GM12878 (cell line): ENCODE measurements around the gene ZNF385D. TPM values are rescaled to one million over a fixed set of nuclear protein-coding genes. Genes with fewer than 3 reads are reported as not detected.

Experiments
- ATAC-seq: fragments of 200-7000 bp; cut with Tn5 transposase; 3 replicates; pipeline ENCODE4 v1.9.1; 2020; ENCODE audit warnings: mild to moderate bottlenecking, moderate library complexity
- BruUV-seq: library from RNA; stranded (reverse); fragments of 400-500 nt; replicated peaks from 2 replicates; lab custom pipeline; 2021; lab: Mats Ljungman, UMichigan
- CTCF ChIA-PET: fragments of 300-600 bp; sonication (Branson Sonifier 250); formaldehyde crosslinking; extraction: SDS; loops from one replicate; lab custom pipeline; 2021; ENCODE audit warnings: inconsistent platforms; lab: Yijun Ruan, JAX
- POLR2A ChIA-PET: fragments of 350-600 bp; formaldehyde crosslinking; extraction: SDS; loops from one replicate; lab custom pipeline; 2021; ENCODE audit warnings: inconsistent platforms; lab: Charles Lee
- RAD21 ChIA-PET: fragments of 300-600 bp; sonication (Branson Sonifier 250); formaldehyde crosslinking; loops from one replicate; lab custom pipeline; 2023; ENCODE audit warnings: antibody characterized with exemption; ENCODE audit not compliant: unreplicated experiment; lab: Charles Lee
- SMC1A ChIA-PET: fragments of 300-600 bp; sonication (Branson Sonifier 250); formaldehyde crosslinking; loops from one replicate; lab custom pipeline; 2023; ENCODE audit not compliant: unreplicated experiment, uncharacterized antibody; lab: Charles Lee
- DNase-seq: peaks from one replicate; pipeline ENCODE4 v3.0.0-alpha.2; 2011; ENCODE audit warnings: low read depth, low spot score
- FAIRE-seq: peaks from 3 replicates; lab custom pipeline; 2011; peaks lifted over from hg19 to GRCh38; lab: Jason Lieb, UNC
- H2AFZ ChIP-seq: 2 replicates; pipeline ENCODE4 v1.6.0; 2011; ENCODE audit warnings: low read depth, low read length, control low read depth; ENCODE audit not compliant: control insufficient read depth
- H3K27ac ChIP-seq: 2 replicates; pipeline ENCODE4 v1.5.1; 2011; ENCODE audit warnings: control low read depth; ENCODE audit not compliant: control insufficient read depth, insufficient read depth
- H3K27me3 ChIP-seq, 2 experiments: replicated peaks in 1 of 2; 2 replicates each; pipeline versions ENCODE4 v1.6.0 to v1.6.1; 2011; ENCODE audit warnings: low read length in 1 of 2; ENCODE audit not compliant: control insufficient read depth in 2 of 2, insufficient read depth in 2 of 2
- H3K36me3 ChIP-seq, 2 experiments: 2 replicates each; pipeline ENCODE4 v1.5.1; 2011; ENCODE audit warnings: low read length in 1 of 2; ENCODE audit not compliant: control insufficient read depth in 2 of 2, insufficient read depth in 2 of 2
- H3K4me1 ChIP-seq: 2 replicates; pipeline ENCODE4 v1.6.1; 2011; ENCODE audit warnings: mild to moderate bottlenecking, low read length, moderate library complexity, mixed read lengths; ENCODE audit not compliant: control insufficient read depth, insufficient read depth
- H3K4me2 ChIP-seq: 2 replicates; pipeline ENCODE4 v1.6.0; 2011; ENCODE audit warnings: control low read depth; ENCODE audit not compliant: control insufficient read depth, insufficient read depth
- H3K4me3 ChIP-seq: fragments of 200-600 bp; sonication (generic); 2 replicates; pipeline ENCODE4 v1.5.1; 2016
- H3K79me2 ChIP-seq: 2 replicates; pipeline ENCODE4 v1.6.0; 2011; ENCODE audit warnings: low read length; ENCODE audit not compliant: control insufficient read depth, insufficient read depth
- H3K9ac ChIP-seq: 2 replicates; pipeline ENCODE4 v1.8.0; 2011; ENCODE audit warnings: low read length, control low read depth, mixed read lengths; ENCODE audit not compliant: control insufficient read depth, insufficient read depth
- H3K9me3 ChIP-seq: replicated peaks from 3 replicates; pipeline ENCODE4 v1.5.1; 2011; ENCODE audit warnings: mild to moderate bottlenecking, low read length; ENCODE audit not compliant: control insufficient read depth, insufficient read depth
- H4K20me1 ChIP-seq: 2 replicates; pipeline ENCODE4 v1.6.0; 2011; ENCODE audit not compliant: control insufficient read depth, insufficient read depth
- ATF7 ChIP-seq: fragments of 450-650 bp; IDR thresholded peaks from 2 replicates; pipeline ENCODE4 v1.6.1; 2016; ENCODE audit warnings: low read depth, mild to moderate bottlenecking
- CBX3 ChIP-seq: fragments of 200-600 bp; sonication (generic); IDR thresholded peaks from 2 replicates; pipeline ENCODE4 v1.6.1; 2016; ENCODE audit warnings: low read depth, borderline replicate concordance
- CREB1 ChIP-seq: IDR thresholded peaks from 2 replicates; pipeline ENCODE4 v1.6.1; 2012; ENCODE audit warnings: low read depth, mild to moderate bottlenecking, inconsistent platforms
- EGR1 ChIP-seq, 2 experiments: IDR thresholded peaks; 1 replicate in 1 of 2; 2 replicates in 1 of 2; pipeline ENCODE4 v1.6.1; 2011 to 2012; ENCODE audit warnings: low read depth in 2 of 2, low read length in 2 of 2, borderline replicate concordance in 1 of 2, mild to moderate bottlenecking in 1 of 2, moderate library complexity in 1 of 2
- FOXK2 ChIP-seq: fragments of 450-650 bp; IDR thresholded peaks from 2 replicates; pipeline ENCODE4 v1.6.1; 2017; ENCODE audit warnings: mild to moderate bottlenecking, moderate library complexity
- HDAC2 ChIP-seq: fragments of 200-600 bp; sonication (generic); IDR thresholded peaks from 2 replicates; pipeline ENCODE4 v1.6.1; 2017
- IRF4 ChIP-seq: IDR thresholded peaks from 2 replicates; pipeline ENCODE4 v1.6.1; 2011; ENCODE audit warnings: low read depth, low read length
- MEF2B ChIP-seq: fragments of 450-650 bp; IDR thresholded peaks from 2 replicates; pipeline ENCODE4 v1.6.1; 2018; ENCODE audit warnings: mild to moderate bottlenecking, moderate library complexity; ENCODE audit not compliant: partially characterized antibody, poor library complexity, severe bottlenecking
- NFIC ChIP-seq: IDR thresholded peaks from 2 replicates; pipeline ENCODE4 v1.6.1; 2012; ENCODE audit warnings: low read depth, mild to moderate bottlenecking, inconsistent platforms, low read length, moderate library complexity
- POU2F2 ChIP-seq: IDR thresholded peaks from 3 replicates; pipeline ENCODE4 v1.6.1; 2011; ENCODE audit warnings: low read depth, mild to moderate bottlenecking, low read length, borderline replicate concordance
- RBBP5 ChIP-seq: fragments of 200-600 bp; sonication (generic); conservative IDR thresholded peaks from 2 replicates; pipeline ENCODE4 v1.6.1; 2016
- SUZ12 ChIP-seq: fragments of 200-600 bp; sonication (generic); IDR thresholded peaks from one replicate; pipeline ENCODE4 v1.6.1; 2018; ENCODE audit warnings: antibody characterized with exemption, mild to moderate bottlenecking; ENCODE audit not compliant: unreplicated experiment
- ZBTB4 ChIP-seq: fragments of 450-650 bp; formaldehyde crosslinking; IDR thresholded peaks from 2 replicates; pipeline ENCODE4 v1.4.0; 2022; ENCODE audit warnings: mild to moderate bottlenecking, moderate library complexity
- WGBS: methylation state at CpG from one replicate; pipeline ENCODE4 v1.1.6; 2016; ENCODE audit warnings: low lambda C conversion rate; ENCODE audit not compliant: insufficient replicate concordance, insufficient coverage; ENCODE audit errors: missing lambda C conversion rate; 5-methylcytosine and 5-hydroxymethylcytosine counted together
- in situ Hi-C: fragments of 300-500 bp; cut with MboI; formaldehyde crosslinking; loops from 9 replicates; pipeline ENCODE4 v1.14.3; 2018; ENCODE audit warnings: mixed read lengths
- intact Hi-C: fragments of 100-400 bp; cut with micrococcal nuclease; formaldehyde crosslinking; loops from one replicate; pipeline ENCODE4 v1.14.2; 2022; ENCODE audit not compliant: unreplicated experiment
- polyA plus RNA-seq, 11 experiments: library from polyadenylated mRNA; depleted of rRNA in 4 of 11; unstranded in 6 of 11; stranded (reverse) in 5 of 11; fragments of >200 nt; fragmentation: Nextera tagmentation in 4 of 11; fragmentation: Illumina TruSeq in 1 of 11; extraction: Ambion mirVana in 4 of 11; extraction: Trizol in 1 of 11; gene quantifications; 1 replicate in 1 of 11; 2 replicates in 10 of 11; pipeline versions ENCODE4 v1.2.1 to v1.2.3, GENCODE V29; 2011 to 2016; ENCODE audit warnings: inconsistent platforms in 2 of 11, missing spikeins in 2 of 11, low read depth in 1 of 11
- total RNA-seq, 4 experiments: library from RNA; depleted of rRNA in 3 of 4; stranded (reverse); fragments of >200 nt in 3 of 4; fragmentation: Illumina TruSeq in 1 of 4; extraction: Trizol in 1 of 4; gene quantifications; 2 replicates each; pipeline versions ENCODE4 v1.2.1 to v1.2.3, GENCODE V29; 2013 to 2021
- TF ChIP-seq, protein P1 (sequence below): IDR thresholded peaks from 2 replicates; pipeline ENCODE4 v1.6.1; 2012; ENCODE audit warnings: low read depth, low read length, improper control_type of control experiment
- TF ChIP-seq, protein P2 (sequence below): fragments of 450-650 bp; IDR thresholded peaks from 2 replicates; pipeline ENCODE4 v1.6.1; 2017; ENCODE audit warnings: mild to moderate bottlenecking
- TF ChIP-seq, protein P3 (sequence below): fragments of 450-650 bp; IDR thresholded peaks from 2 replicates; pipeline ENCODE4 v1.6.1; 2017; ENCODE audit warnings: low read depth, mild to moderate bottlenecking, moderate library complexity

ZNF385D gene
- total and polyA plus RNA-seq, 10 of the 15 experiments (the other 5 are each of a cell fraction or from before 2014, with no cell fraction given), result 0.01 to 0.62 (median 0.18) TPM; not detected in 5

GRCh38 chr3:21414506-21414905 is 336.5 kb downstream of the ZNF385D start (continued):
- TF ChIP-seq, protein P1, sequence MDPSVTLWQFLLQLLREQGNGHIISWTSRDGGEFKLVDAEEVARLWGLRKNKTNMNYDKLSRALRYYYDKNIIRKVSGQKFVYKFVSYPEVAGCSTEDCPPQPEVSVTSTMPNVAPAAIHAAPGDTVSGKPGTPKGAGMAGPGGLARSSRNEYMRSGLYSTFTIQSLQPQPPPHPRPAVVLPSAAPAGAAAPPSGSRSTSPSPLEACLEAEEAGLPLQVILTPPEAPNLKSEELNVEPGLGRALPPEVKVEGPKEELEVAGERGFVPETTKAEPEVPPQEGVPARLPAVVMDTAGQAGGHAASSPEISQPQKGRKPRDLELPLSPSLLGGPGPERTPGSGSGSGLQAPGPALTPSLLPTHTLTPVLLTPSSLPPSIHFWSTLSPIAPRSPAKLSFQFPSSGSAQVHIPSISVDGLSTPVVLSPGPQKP, result no peak
- TF ChIP-seq HDAC2, result no peak
- no peak for TF ChIP-seq POU2F2

GRCh38 chr3:21411058-21411457 is 340.0 kb downstream of the ZNF385D start:
- Histone ChIP-seq H3K27ac (no peak overlapping the region), H3K4me3 (no peak overlapping the region), H3K79me2 (no peaks in the 10 kb centered on the region), H4K20me1 (no peaks in the 10 kb centered on the region), H3K4me1 (no peaks in the 10 kb centered on the region), H3K36me3 (no peaks in the 10 kb centered on the region), H3K9ac (no peak overlapping the region), H3K9me3 (no peaks in the 10 kb centered on the region), H2AFZ (no peak overlapping the region), H3K4me2 (no peak overlapping the region), H3K27me3 (no peaks in the 10 kb centered on the region)
- RAD21 ChIA-PET, result interaction anchor here (0.9 kb wide), 1 partner anchor 17 kb away, joined by 4 read pairs; no protein-coding TSS in a partner anchor
- 21% methylated on average over 1 of the region's 1 CpG for WGBS
- CTCF ChIA-PET, result no interaction called here
- DNase-seq (no peak), FAIRE-seq (no peak), ATAC-seq (no peak)
- SMC1A ChIA-PET, result interaction anchor here (1.1 kb wide), 1 partner anchor 33 kb away, joined by 3 read pairs; no protein-coding TSS in a partner anchor
- POLR2A ChIA-PET, result no interaction called here
- no TSS peak for BruUV-seq
- in situ Hi-C loops (no loop called here), intact Hi-C loops (no loop called here)
- TF ChIP-seq, protein P2, sequence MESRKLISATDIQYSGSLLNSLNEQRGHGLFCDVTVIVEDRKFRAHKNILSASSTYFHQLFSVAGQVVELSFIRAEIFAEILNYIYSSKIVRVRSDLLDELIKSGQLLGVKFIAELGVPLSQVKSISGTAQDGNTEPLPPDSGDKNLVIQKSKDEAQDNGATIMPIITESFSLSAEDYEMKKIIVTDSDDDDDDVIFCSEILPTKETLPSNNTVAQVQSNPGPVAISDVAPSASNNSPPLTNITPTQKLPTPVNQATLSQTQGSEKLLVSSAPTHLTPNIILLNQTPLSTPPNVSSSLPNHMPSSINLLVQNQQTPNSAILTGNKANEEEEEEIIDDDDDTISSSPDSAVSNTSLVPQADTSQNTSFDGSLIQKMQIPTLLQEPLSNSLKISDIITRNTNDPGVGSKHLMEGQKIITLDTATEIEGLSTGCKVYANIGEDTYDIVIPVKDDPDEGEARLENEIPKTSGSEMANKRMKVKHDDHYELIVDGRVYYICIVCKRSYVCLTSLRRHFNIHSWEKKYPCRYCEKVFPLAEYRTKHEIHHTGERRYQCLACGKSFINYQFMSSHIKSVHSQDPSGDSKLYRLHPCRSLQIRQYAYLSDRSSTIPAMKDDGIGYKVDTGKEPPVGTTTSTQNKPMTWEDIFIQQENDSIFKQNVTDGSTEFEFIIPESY, result no peak
- TF ChIP-seq CREB1 (no peak), RBBP5 (no peak), FOXK2 (no peak), ZBTB4 (CRISPR knock-in tag) (no peak), IRF4 (no peak), NFIC (no peak), CBX3 (no peak), MEF2B (no peak), ATF7 (no peak), SUZ12 (no peak), EGR1 (IDR thresholded peaks at IDR 0.05; ENCODE audit: borderline replicate concordance in 1 of 2, low read depth in 2 of 2, low read length in 2 of 2) (no peak), HDAC2 (no peak)
- TF ChIP-seq, protein P3, sequence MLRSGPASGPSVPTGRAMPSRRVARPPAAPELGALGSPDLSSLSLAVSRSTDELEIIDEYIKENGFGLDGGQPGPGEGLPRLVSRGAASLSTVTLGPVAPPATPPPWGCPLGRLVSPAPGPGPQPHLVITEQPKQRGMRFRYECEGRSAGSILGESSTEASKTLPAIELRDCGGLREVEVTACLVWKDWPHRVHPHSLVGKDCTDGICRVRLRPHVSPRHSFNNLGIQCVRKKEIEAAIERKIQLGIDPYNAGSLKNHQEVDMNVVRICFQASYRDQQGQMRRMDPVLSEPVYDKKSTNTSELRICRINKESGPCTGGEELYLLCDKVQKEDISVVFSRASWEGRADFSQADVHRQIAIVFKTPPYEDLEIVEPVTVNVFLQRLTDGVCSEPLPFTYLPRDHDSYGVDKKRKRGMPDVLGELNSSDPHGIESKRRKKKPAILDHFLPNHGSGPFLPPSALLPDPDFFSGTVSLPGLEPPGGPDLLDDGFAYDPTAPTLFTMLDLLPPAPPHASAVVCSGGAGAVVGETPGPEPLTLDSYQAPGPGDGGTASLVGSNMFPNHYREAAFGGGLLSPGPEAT, result no peak
